ENCODE data around the gene FHIT.

FHIT gene

GRCh38 chr3:60147249-60147950 lies 1103.9 kb downstream of the FHIT start:
- H3K4me3 ChIP-seq (ENCODE audit: low read depth, low read length), result no peak overlapping the region
- no peak for TF ChIP-seq CTCF (conservative IDR thresholded peaks at IDR 0.05; ENCODE audit: low read depth, low read length)
- no peak for DNase-seq (ENCODE audit: low read depth)

- DNase-seq (ENCODE audit: low read depth), result no peak
- no peak for TF ChIP-seq CTCF (conservative IDR thresholded peaks at IDR 0.05; ENCODE audit: low read depth, low read length)
These were observed 1105.1 kb downstream of the FHIT start for GRCh38 chr3:60146121-60146520.

GRCh38 chr3:60144071-60144470 lies 1107.2 kb downstream of the FHIT start:
- no peak for TF ChIP-seq CTCF (conservative IDR thresholded peaks at IDR 0.05; ENCODE audit: low read depth, low read length)
- DNase-seq (ENCODE audit: low read depth), result no peak

More at GRCh38 chr3:60146121-60146520, 1105.1 kb downstream of the FHIT start:
- H3K4me3 ChIP-seq (ENCODE audit: low read depth, low read length), result no peak overlapping the region

GRCh38 chr3:60142009-60142408 lies 1109.2 kb downstream of the FHIT start:
- no peak overlapping the region for H3K4me3 ChIP-seq (ENCODE audit: low read depth, low read length)
- DNase-seq (ENCODE audit: low read depth), result no peak
- TF ChIP-seq CTCF (conservative IDR thresholded peaks at IDR 0.05; ENCODE audit: low read depth, low read length), result no peak

More at GRCh38 chr3:60144071-60144470, 1107.2 kb downstream of the FHIT start:
- no peak overlapping the region for H3K4me3 ChIP-seq (ENCODE audit: low read depth, low read length)

GRCh38 chr3:60140160-60140559 lies 1111.1 kb downstream of the FHIT start:
- no peak overlapping the region for H3K4me3 ChIP-seq (ENCODE audit: low read depth, low read length)
- TF ChIP-seq CTCF (conservative IDR thresholded peaks at IDR 0.05; ENCODE audit: low read depth, low read length), result no peak
- DNase-seq (ENCODE audit: low read depth), result no peak

GRCh38 chr3:60136601-60137000 lies 1114.7 kb downstream of the FHIT start:
- no peak for DNase-seq (ENCODE audit: low read depth)
- H3K4me3 ChIP-seq (ENCODE audit: low read depth, low read length), result no peak overlapping the region
- TF ChIP-seq CTCF (conservative IDR thresholded peaks at IDR 0.05; ENCODE audit: low read depth, low read length), result no peak

- TF ChIP-seq CTCF (conservative IDR thresholded peaks at IDR 0.05; ENCODE audit: low read depth, low read length), result no peak
- no peak overlapping the region for H3K4me3 ChIP-seq (ENCODE audit: low read depth, low read length)
- no peak for DNase-seq (ENCODE audit: low read depth)
These were observed 1115.8 kb downstream of the FHIT start for GRCh38 chr3:60135474-60135873.
